A673 (cell line): ENCODE results near the gene NCKAP5.

Experiments
- CTCF ChIP-seq: fragments of 300-800, 200-600 bp; sonication (generic); conservative IDR thresholded peaks from 2 replicates; pipeline ENCODE4 v1.5.1; 2017; ENCODE audit warnings: low read depth, mild to moderate bottlenecking, antibody characterized with exemption, low read length, moderate library complexity, mixed read lengths
- EZH2 ChIP-seq: fragments of 200-600 bp; sonication (generic); IDR thresholded peaks from 2 replicates; pipeline ENCODE4 v1.6.1; 2017; ENCODE audit warnings: borderline replicate concordance, low read depth, mild to moderate bottlenecking, mixed read lengths, antibody characterized with exemption, low read length; ENCODE audit not compliant: poor library complexity, severe bottlenecking

GRCh38 chr2:132636346-132636745, 931.9 kb downstream of the NCKAP5 start:
- no peak for TF ChIP-seq CTCF
- TF ChIP-seq EZH2 = no peak
